K562 (cell line): ENCODE measurements around the gene CHM. TPM values are rescaled to one million over a fixed set of nuclear protein-coding genes. Genes with fewer than 3 reads are reported as not detected.

Experiments used
- ATF2 ChIP-seq: sonication (generic); formaldehyde crosslinking; IDR thresholded peaks from 2 replicates; pipeline ENCODE4 v1.8.1; 2022; ENCODE audit warnings: missing genetic modification reagents
- CBX1 ChIP-seq: sonication (generic); IDR thresholded peaks from 2 replicates; pipeline ENCODE4 v1.6.1; 2016; ENCODE audit warnings: antibody characterized with exemption, low read depth, mild to moderate bottlenecking
- CBX2 ChIP-seq: fragments of 200-600 bp; sonication (generic); IDR thresholded peaks from one replicate; pipeline ENCODE4 v1.6.1; 2012; ENCODE audit warnings: mild to moderate bottlenecking, low read length, inconsistent platforms; ENCODE audit not compliant: insufficient read depth, poor library complexity, severe bottlenecking
- CBX8 ChIP-seq: fragments of 200-600 bp; sonication (generic); IDR thresholded peaks from 2 replicates; pipeline ENCODE4 v1.6.1; 2012; ENCODE audit warnings: borderline replicate concordance, mixed run types, low read depth, mild to moderate bottlenecking, moderate library complexity, mixed read lengths, low read length, control low read depth, inconsistent platforms; ENCODE audit not compliant: poor library complexity, severe bottlenecking; ENCODE audit errors: extremely low read depth
- CEBPZ ChIP-seq: fragments of 150-350 bp; IDR thresholded peaks from 2 replicates; pipeline ENCODE4 v1.6.1; 2014; ENCODE audit warnings: low read depth, mild to moderate bottlenecking, low read length, borderline replicate concordance
- DACH1 ChIP-seq: fragments of 450-650 bp; IDR thresholded peaks from 2 replicates; pipeline ENCODE4 v1.6.1; 2018; ENCODE audit not compliant: partially characterized antibody
- HMGXB4 ChIP-seq: sonication (generic); formaldehyde crosslinking; IDR thresholded peaks from 2 replicates; pipeline ENCODE4 v1.8.1; 2023; ENCODE audit warnings: mild to moderate bottlenecking, missing genetic modification reagents
- MECOM ChIP-seq: fragments of 250-450 bp; sonication (Bioruptor Pico); IDR thresholded peaks from 2 replicates; pipeline ENCODE4 v1.8.0; 2022; ENCODE audit warnings: inconsistent platforms
- NFE2L1 ChIP-seq: fragments of 450-650 bp; IDR thresholded peaks from 2 replicates; pipeline ENCODE4 v1.6.1; 2016; ENCODE audit warnings: missing genetic modification characterization, low read depth, mild to moderate bottlenecking, missing compliant biosample characterization, moderate library complexity, borderline replicate concordance
- PRMT5 ChIP-seq: sonication (generic); formaldehyde crosslinking; IDR thresholded peaks from 2 replicates; pipeline ENCODE4 v1.5.0; 2020; ENCODE audit warnings: missing genetic modification reagents
- SFPQ ChIP-seq: fragments of 200-400 bp; formaldehyde crosslinking; IDR thresholded peaks from 2 replicates; pipeline ENCODE4 v1.6.1; 2017; ENCODE audit warnings: mild to moderate bottlenecking, low read depth, low read length, moderate library complexity
- STAT5B ChIP-seq: fragments of 250-450 bp; sonication (Bioruptor Pico); IDR thresholded peaks from 2 replicates; pipeline ENCODE4 v1.8.0; 2021; ENCODE audit warnings: mild to moderate bottlenecking, inconsistent platforms
- TBP ChIP-seq: optimal IDR thresholded peaks from 2 replicates; pipeline ENCODE3; 2011; ENCODE audit warnings: low read depth, low read length, improper control_type of control experiment
- TCF15 ChIP-seq: fragments of 250-450 bp; sonication (Bioruptor Pico); IDR thresholded peaks from 2 replicates; pipeline ENCODE4 v1.8.0; 2022; ENCODE audit warnings: moderate library complexity, mild to moderate bottlenecking, inconsistent platforms
- TCFL5 ChIP-seq: fragments of 250-450 bp; sonication (Bioruptor Pico); conservative IDR thresholded peaks from 2 replicates; pipeline ENCODE4 v1.6.1; 2021; ENCODE audit warnings: mild to moderate bottlenecking, moderate library complexity, matching md5 sums
- ZNF644 ChIP-seq: fragments of 200-800 bp; sonication (Bioruptor generic); IDR thresholded peaks from 2 replicates; pipeline ENCODE4 v1.6.1; 2016; ENCODE audit warnings: low read depth, missing genetic modification characterization, missing compliant biosample characterization
- ZNF76 ChIP-seq: fragments of 250-450 bp; sonication (Bioruptor Pico); IDR thresholded peaks from 2 replicates; pipeline ENCODE4 v1.4.0; 2020; ENCODE audit warnings: mild to moderate bottlenecking, moderate library complexity, borderline replicate concordance
- polyA plus RNA-seq, 8 experiments: library from polyadenylated mRNA; depleted of rRNA in 4 of 8; stranded (reverse) in 5 of 8; unstranded in 3 of 8; fragments of >200 nt; fragmentation: Nextera tagmentation in 2 of 8; fragmentation: Illumina TruSeq in 1 of 8; extraction: Ambion mirVana in 2 of 8; extraction: Trizol in 1 of 8; gene quantifications; 2 replicates each; pipeline versions ENCODE4 v1.2.1 to v1.2.3, GENCODE V29; 2011 to 2014; ENCODE audit warnings: inconsistent platforms in 1 of 8, missing spikeins in 1 of 8
- total RNA-seq, 7 experiments: library from RNA; depleted of rRNA in 6 of 7; stranded (reverse); fragments of >200 nt in 6 of 7; fragmentation: Illumina TruSeq in 2 of 7; extraction: Trizol in 2 of 7; gene quantifications; 2 replicates each; pipeline versions ENCODE4 v1.2.1 to v1.2.3, GENCODE V29; 2011 to 2021; ENCODE audit warnings: low replicate concordance in 1 of 7

CHM gene
- total and polyA plus RNA-seq, 9 of the 15 experiments (the other 6 are each of a cell fraction or from before 2014, with no cell fraction given): 2.2 to 9.0 (median 4.6) TPM

GRCh38 chrX:86047174-86047935 is at the start of gene CHM (continued):
- TF ChIP-seq CBX8: no peak
- peak; percentile 84 for TF ChIP-seq TBP
- TF ChIP-seq NFE2L1 (tag): no peak
- TF ChIP-seq SFPQ: no peak
- TF ChIP-seq MECOM: no peak
- TF ChIP-seq DACH1: no peak
- no peak for TF ChIP-seq ZNF76
- TF ChIP-seq TCF15 (CRISPR knock-in tag): no peak
- TF ChIP-seq CEBPZ: no peak
- no peak for TF ChIP-seq HMGXB4
- TF ChIP-seq CBX1: no peak
- TF ChIP-seq ZNF644 (tag): no peak
- TF ChIP-seq PRMT5 (CRISPR knock-in tag): no peak
- no peak for TF ChIP-seq STAT5B (CRISPR knock-in tag)
- no peak for TF ChIP-seq TCFL5 (CRISPR knock-in tag)
- no peak for TF ChIP-seq CBX2
- no peak for TF ChIP-seq ATF2 (CRISPR knock-in tag)
